Esophagus muscularis mucosa (tissue), 4 donors: Measurements from ENCODE around the gene RNASE2. TPM values are rescaled to one million over a fixed set of nuclear protein-coding genes. Genes with fewer than 3 reads are reported as not detected.
"Not testable (repeated sequence)": the region's sequence is repeated elsewhere in the genome, so short reads cannot be mapped to it uniquely, and the experiment has no call there.

Experiments
- DNase-seq: peaks from one replicate; pipeline ENCODE4 v3.0.0-alpha.2; 2017; ENCODE audit errors: extremely low spot score
- H3K27ac ChIP-seq, 4 donors: fragments of 200-600 bp; sonication (generic); replicated peaks in 1 of 4; 1 replicate in 3 of 4; 2 replicates in 1 of 4; pipeline ENCODE4 v1.5.1; 2016 to 2019; ENCODE audit warnings: mild to moderate bottlenecking in 1 of 4
- H3K27me3 ChIP-seq, 4 donors: fragments of 200-600 bp; sonication (generic); one replicate each; pipeline versions ENCODE4 v1.5.1 to v1.6.0; 2016 to 2019
- H3K36me3 ChIP-seq, 4 donors: fragments of 200-600 bp; sonication (generic); one replicate each; pipeline ENCODE4 v1.5.1; 2016 to 2019
- H3K4me1 ChIP-seq, 4 donors: fragments of 200-600 bp; sonication (generic); one replicate each; pipeline ENCODE4 v1.5.1; 2016 to 2019
- H3K4me3 ChIP-seq, 4 donors: fragments of 200-600 bp; sonication (generic); 1 replicate in 2 of 4; 2 replicates in 2 of 4; pipeline ENCODE4 v1.5.1; 2016 to 2019; ENCODE audit warnings: mild to moderate bottlenecking in 4 of 4, moderate library complexity in 1 of 4
- H3K9me3 ChIP-seq, 4 donors: fragments of 200-600 bp; sonication (generic); 1 replicate in 3 of 4; 2 replicates in 1 of 4; pipeline ENCODE4 v1.5.1; 2016 to 2019
- EP300 ChIP-seq: sonication (generic); formaldehyde crosslinking; IDR thresholded peaks from one replicate; pipeline ENCODE4 v1.6.1; 2017; ENCODE audit warnings: antibody characterized with exemption
- POLR2A ChIP-seq: fragments of 450-650 bp; IDR thresholded peaks from one replicate; pipeline ENCODE4 v1.6.1; 2017; ENCODE audit warnings: antibody characterized with exemption, moderate library complexity, mild to moderate bottlenecking, low read depth
- POLR2AphosphoS5 ChIP-seq, 2 donors: sonication (generic); formaldehyde crosslinking; IDR thresholded peaks; one replicate each; pipeline ENCODE4 v1.6.1; 2017; ENCODE audit warnings: antibody characterized with exemption in 2 of 2
- WGBS: methylation state at CpG from one replicate; pipeline ENCODE4 v1.1.5; 2018; 5-methylcytosine and 5-hydroxymethylcytosine counted together
- intact Hi-C: fragments of 100-400 bp; cut with DNase I; formaldehyde crosslinking; loops from one replicate; pipeline ENCODE4 v1.15.1; 2023
- total RNA-seq, 4 donors: library from RNA; depleted of rRNA; stranded (reverse); fragments of >200 nt; gene quantifications; one replicate each; pipeline versions ENCODE4 v1.1.0 to v1.2.1, GENCODE V29; 2016
- TF ChIP-seq, protein P1 (sequence below), 3 experiments: fragments of 200-600 bp in 2 of 3; fragments of 450-650 bp in 1 of 3; sonication (generic) in 2 of 3; IDR thresholded peaks; one replicate each; pipeline ENCODE4 v1.5.1; 2017 to 2019; ENCODE audit warnings: antibody characterized with exemption in 3 of 3, mild to moderate bottlenecking in 2 of 3, moderate library complexity in 1 of 3

RNASE2 gene
- total RNA-seq, 4 donors from 2014 or later: 1.7 to 3.8 (median 2.1) TPM; not detected in 1

DNA sequence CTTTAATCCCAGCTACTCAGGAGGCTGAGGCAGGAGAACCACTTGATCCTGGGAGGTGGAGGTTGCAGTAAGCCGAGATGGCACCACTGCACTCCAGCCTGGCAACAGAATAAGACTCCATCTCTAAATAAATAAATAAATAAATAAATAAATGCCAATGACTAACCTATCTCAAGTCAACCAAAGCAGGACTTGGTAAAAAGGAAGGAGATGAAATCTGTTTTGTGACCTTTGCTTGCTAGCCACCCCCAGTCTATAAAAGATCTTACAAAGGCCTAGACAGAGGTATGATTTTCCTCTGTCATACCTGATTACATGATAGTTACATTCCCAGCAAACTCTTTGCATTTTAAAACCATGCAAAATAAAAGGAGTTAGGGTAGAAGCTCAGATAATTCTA lies 21.0 kb downstream of the RNASE2 start:
- no peak for DNase-seq
- H3K27ac ChIP-seq: no peak overlapping the region
- H3K4me3 ChIP-seq: no peak overlapping the region
- H3K9me3 ChIP-seq: no peaks in the 10 kb centered on the region
- no peak for TF ChIP-seq POLR2AphosphoS5 (IDR thresholded peaks at IDR 0.05)
- TF ChIP-seq, protein P1, sequence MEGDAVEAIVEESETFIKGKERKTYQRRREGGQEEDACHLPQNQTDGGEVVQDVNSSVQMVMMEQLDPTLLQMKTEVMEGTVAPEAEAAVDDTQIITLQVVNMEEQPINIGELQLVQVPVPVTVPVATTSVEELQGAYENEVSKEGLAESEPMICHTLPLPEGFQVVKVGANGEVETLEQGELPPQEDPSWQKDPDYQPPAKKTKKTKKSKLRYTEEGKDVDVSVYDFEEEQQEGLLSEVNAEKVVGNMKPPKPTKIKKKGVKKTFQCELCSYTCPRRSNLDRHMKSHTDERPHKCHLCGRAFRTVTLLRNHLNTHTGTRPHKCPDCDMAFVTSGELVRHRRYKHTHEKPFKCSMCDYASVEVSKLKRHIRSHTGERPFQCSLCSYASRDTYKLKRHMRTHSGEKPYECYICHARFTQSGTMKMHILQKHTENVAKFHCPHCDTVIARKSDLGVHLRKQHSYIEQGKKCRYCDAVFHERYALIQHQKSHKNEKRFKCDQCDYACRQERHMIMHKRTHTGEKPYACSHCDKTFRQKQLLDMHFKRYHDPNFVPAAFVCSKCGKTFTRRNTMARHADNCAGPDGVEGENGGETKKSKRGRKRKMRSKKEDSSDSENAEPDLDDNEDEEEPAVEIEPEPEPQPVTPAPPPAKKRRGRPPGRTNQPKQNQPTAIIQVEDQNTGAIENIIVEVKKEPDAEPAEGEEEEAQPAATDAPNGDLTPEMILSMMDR (IDR thresholded peaks at IDR 0.05): no peak
- 100% methylated on average over 1 of the region's 1 CpG for WGBS
- no peaks in the 10 kb centered on the region for H3K36me3 ChIP-seq
- H3K4me1 ChIP-seq: peaks cover 0 to 7% (median 5%) of the 10 kb centered on the region in 4 donors
- H3K27me3 ChIP-seq: peaks cover 0 to 4% (median 0%) of the 10 kb centered on the region in 4 donors
- intact Hi-C loops: no loop called here

DNA sequence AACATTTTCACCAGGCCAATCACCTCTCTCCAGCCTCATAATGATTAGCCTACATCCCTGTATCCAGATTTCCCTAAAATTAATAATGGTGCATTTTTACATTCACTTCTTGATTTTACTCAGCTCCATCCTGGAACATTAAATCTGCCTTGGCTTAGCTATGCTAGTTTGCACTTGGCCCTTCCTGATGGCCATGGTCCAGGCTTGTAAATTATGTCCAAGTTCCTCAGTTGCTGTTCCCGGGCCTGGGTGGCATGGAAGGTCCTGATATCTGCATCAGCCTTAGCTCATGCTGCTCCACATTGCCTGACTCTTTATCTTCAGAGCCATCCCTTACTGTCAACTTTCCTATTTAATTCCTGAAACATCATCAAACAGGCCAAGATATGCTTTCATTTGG lies 23.4 kb downstream of the RNASE2 start:
- no peak for DNase-seq
- H3K4me3 ChIP-seq: no peak overlapping the region
- H3K36me3 ChIP-seq: no peaks in the 10 kb centered on the region
- 71% methylated on average over 1 of the region's 1 CpG for WGBS
- no peak overlapping the region for H3K27ac ChIP-seq
- no peaks in the 10 kb centered on the region for H3K9me3 ChIP-seq
- intact Hi-C loops: no loop called here
- peaks cover 0 to 4% (median 0%) of the 10 kb centered on the region in 4 donors for H3K27me3 ChIP-seq
- TF ChIP-seq EP300 (no peak), POLR2AphosphoS5 (IDR thresholded peaks at IDR 0.05) (no peak), POLR2A (no peak)
- TF ChIP-seq, protein P1 (IDR thresholded peaks at IDR 0.05): no peak
- H3K4me1 ChIP-seq: no peaks in the 10 kb centered on the region

DNA sequence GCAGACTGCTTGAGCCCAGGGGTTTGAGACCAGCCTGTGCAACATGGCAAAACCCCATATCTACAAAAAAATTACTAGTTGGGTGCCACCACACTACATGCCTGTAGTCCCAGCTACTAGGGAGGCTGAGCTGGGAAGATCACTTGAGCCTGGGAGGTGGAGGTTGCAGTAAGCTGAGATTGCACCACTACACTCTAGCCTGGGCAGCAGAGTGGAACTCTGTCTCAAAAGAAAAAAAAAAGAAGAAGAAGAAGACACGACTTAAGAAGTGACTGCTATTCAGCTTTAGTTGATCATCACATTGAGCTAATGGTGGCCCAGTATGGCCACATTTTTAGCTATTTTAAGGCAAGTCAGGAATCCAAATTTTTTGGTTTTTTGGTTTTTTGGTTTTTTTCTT lies 25.6 kb downstream of the RNASE2 start:
- Histone ChIP-seq H3K4me3 (no peak overlapping the region), H3K27ac (no peak overlapping the region), H3K4me1 (no peaks in the 10 kb centered on the region), H3K27me3 (peaks cover 0 to 4% (median 0%) of the 10 kb centered on the region in 4 donors), H3K9me3 (no peaks in the 10 kb centered on the region), H3K36me3 (no peaks in the 10 kb centered on the region)
- 44% methylated on average over 1 of the region's 1 CpG for WGBS
- intact Hi-C loops: loop anchor here (10.0 kb wide), 1 partner anchor 516 kb away; the partner anchor contains the start of genes PIP4P1 and PNP
- TF ChIP-seq POLR2AphosphoS5 (IDR thresholded peaks at IDR 0.05): no peak
- no peak for TF ChIP-seq POLR2A
- TF ChIP-seq, protein P1 (IDR thresholded peaks at IDR 0.05): no peak
- no peak for TF ChIP-seq EP300
- DNase-seq: no peak

DNA sequence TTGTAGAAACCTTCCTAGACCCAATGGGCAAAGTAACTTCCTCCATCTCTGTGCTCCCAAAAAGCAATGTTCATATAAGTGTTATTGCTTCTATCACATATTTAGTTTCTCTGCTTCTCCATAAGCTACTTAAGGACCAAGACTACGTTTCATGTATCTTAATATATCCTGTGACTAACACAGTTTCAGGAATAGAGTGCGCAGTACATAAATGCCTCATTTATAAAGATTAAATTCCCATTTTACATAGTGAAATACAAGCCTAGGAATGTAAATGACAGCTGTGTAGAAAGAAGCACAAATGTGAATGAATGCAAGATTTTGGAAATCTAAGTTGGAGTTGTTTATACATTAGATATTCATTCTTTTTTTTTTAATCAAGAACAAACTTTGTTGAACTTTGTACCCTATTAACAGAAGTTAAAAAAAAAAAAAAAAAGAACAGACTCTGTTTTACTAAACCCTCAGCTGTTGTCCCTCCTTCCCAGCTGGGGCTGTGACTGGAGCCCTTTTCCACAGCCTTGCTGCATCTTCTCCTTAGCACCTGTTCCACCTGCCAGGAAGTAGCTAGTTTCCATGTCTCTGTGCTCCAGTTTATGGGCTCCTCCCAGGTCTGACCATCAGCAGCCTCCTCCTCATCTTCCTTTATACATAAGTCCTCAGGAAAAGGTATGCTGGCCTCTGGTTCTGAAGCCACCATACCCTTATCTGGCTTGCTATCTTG lies 27.5 kb downstream of the RNASE2 start:
- peaks cover 0 to 4% (median 0%) of the 10 kb centered on the region in 4 donors for H3K27me3 ChIP-seq
- H3K4me1 ChIP-seq: no peaks in the 10 kb centered on the region
- no peak overlapping the region for H3K27ac ChIP-seq
- no peaks in the 10 kb centered on the region for H3K36me3 ChIP-seq
- 59% methylated on average over 2 of the region's 2 CpGs for WGBS
- no peak for DNase-seq
- H3K4me3 ChIP-seq: no peak overlapping the region
- TF ChIP-seq POLR2A: no peak
- H3K9me3 ChIP-seq: no peaks in the 10 kb centered on the region
- intact Hi-C loops: loop anchor here (10.0 kb wide), 1 partner anchor 518 kb away; the partner anchor contains the start of genes PIP4P1 and PNP

DNA sequence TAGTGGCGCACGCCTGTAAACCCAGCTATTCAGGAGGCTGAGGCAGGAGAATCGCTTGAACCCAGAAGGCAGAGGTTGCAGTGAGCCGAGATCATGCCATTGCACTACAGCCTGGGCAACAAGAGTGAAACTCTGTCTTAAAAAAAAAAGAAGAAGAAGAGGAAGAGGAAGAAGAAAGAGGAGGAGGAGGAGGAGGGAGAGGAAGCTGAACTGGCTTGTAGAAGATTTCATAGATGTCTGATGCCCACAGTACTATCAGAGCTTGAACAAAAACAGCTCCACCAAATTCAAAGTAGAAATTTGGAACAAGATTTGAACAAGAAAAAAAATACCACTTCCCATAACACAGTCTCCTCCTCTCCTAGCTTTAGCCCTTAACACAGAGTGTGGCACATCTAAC lies 30.4 kb downstream of the RNASE2 start:
- H3K4me3 ChIP-seq, H3K36me3 ChIP-seq, H3K27ac ChIP-seq, DNase-seq, H3K9me3 ChIP-seq, H3K27me3 ChIP-seq: not testable (repeated sequence)
- intact Hi-C loops: loop anchor here (10.0 kb wide), 1 partner anchor 521 kb away; the partner anchor contains the start of genes PIP4P1 and PNP
- H3K4me1 ChIP-seq: peaks cover 10 to 17% (median 14%) of the 10 kb centered on the region in 4 donors
- 94% methylated on average over 4 of the region's 4 CpGs for WGBS

DNA sequence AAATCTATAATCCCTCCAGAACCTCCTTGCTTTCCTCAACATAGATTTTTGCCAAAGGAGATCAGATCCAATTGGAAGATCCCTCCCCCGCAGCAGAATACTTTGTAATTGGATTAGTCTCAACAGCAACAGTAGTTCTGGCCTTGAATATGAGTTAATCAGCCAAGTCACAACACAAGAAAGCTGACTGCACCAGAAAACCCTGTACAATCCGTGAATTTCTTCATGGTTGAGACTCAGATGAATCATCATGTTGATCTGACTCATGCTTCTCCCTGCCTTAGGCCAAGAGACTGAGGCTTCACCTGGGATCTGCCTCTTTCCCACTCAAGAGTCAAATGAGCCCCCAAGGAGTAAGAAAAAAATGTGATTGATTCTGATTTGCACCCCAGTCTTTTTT lies 31.5 kb downstream of the RNASE2 start:
- TF ChIP-seq POLR2A (no peak), POLR2AphosphoS5 (IDR thresholded peaks at IDR 0.05) (no peak), EP300 (no peak)
- TF ChIP-seq, protein P1 (IDR thresholded peaks at IDR 0.05): no peak
- intact Hi-C loops: loop anchor here (10.0 kb wide), 1 partner anchor 522 kb away; the partner anchor contains the start of genes PIP4P1 and PNP
- Histone ChIP-seq H3K27ac (no peak overlapping the region), H3K9me3 (no peaks in the 10 kb centered on the region), H3K27me3 (no peaks in the 10 kb centered on the region), H3K4me1 (peaks cover 22 to 28% (median 25%) of the 10 kb centered on the region in 4 donors), H3K36me3 (peaks cover 0 to 5% (median 1%) of the 10 kb centered on the region in 4 donors), H3K4me3 (no peak overlapping the region)
- DNase-seq: no peak
- 42% methylated on average over 2 of the region's 2 CpGs for WGBS
